DLD1 (cell line): ENCODE measurements around the gene MAD1L1.
"Not testable (repeated sequence)": the region's sequence is repeated elsewhere in the genome, so short reads cannot be mapped to it uniquely, and the experiment has no call there.

Source experiments
- in situ Hi-C: cut with HindIII; loops from 2 replicates; pipeline ENCODE4 v1.10.0; 2017; ENCODE audit warnings: low sequenced_read_pairs

MAD1L1 gene

DNA sequence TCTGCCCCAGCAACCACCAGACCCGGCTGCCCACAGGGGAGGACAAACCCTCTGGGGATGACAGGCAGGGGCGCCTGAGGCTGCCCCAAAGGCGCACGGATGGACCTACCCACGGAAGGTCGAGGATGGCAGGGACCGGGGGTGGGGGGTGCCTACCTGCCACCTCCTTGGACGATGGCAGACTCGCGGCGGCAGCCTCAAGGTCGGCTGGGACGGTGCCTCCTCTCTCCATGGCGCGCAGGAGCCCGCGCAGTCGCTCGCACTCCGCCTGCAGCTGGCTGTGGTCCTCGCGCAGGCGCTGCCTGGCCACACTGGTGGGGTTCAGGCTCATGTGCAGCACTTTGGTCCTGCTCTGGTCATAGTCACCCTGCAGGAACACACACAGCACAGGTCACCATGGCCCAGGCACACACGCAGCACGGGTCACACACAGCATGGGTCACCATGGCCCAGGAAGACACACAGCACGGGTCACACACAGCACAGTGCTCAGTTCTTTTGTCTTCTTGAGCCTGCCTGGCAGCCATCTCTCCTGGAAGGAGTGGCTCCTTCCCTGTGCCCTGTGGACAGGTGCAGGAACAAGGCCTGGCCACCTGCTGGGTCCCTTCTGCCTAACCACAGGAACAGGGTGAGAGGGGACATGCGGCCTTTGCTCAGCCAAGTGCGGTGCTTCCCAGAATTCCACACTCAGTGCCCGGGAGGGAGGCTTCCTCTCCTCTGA lies 296.1 kb downstream of the MAD1L1 start:
- in situ Hi-C loops, result no loop called here

DNA sequence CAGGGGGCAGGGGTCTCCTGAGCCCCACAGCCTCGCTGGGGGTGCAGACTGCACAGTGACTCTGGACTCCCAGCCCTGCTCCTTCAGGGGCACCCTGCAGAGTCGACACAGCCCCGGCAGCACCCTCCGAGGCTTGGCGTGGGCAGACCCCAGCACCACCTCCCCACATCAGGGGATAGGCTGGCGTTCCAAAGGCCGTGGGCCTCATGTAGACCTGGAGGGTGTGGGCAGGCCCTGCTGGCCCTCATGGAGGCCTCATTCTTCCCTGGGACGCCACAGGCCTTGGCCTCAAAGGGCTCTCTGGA lies 296.8 kb downstream of the MAD1L1 start:
- in situ Hi-C loops, result no loop called here

DNA sequence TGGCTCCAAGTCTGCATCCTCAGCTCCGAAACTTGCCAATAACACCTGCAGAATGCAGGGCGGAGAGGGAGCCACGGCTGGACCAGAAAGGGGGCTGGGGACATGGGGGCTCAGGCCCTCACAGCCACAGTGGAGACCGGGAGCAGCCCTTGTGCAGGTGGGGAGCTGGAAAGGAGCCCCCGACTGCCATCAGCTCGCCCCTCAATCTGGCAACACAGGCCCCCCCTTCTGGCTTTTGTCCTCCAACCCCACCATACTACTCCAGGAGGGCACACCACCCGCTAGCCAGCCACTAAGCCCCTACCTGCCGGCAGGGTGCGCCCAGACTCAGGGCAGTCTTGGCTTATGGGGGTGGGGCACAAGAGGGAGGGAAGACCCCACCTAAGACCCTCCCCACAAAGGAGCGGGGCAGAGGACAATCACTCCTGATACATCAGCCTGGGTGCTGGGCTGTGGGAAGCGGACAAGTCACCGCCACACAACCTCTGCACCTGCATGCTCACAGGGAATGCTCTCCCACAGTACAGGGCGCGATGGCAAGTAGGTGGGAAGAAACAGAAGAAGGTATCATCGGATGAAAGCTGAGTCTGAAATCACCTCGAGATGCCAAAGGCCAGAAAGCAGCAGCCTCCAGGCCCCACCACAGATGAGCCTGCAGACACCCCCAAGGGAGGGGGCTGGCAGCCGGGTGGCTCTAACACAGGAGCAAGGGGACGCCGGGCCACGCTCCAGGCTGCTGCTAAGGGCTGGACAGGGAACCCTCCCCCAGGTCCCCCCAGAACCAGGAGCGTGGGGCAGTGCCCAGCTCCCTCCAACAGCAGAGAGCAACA lies 297.4 kb downstream of the MAD1L1 start:
- in situ Hi-C loops, result no loop called here

DNA sequence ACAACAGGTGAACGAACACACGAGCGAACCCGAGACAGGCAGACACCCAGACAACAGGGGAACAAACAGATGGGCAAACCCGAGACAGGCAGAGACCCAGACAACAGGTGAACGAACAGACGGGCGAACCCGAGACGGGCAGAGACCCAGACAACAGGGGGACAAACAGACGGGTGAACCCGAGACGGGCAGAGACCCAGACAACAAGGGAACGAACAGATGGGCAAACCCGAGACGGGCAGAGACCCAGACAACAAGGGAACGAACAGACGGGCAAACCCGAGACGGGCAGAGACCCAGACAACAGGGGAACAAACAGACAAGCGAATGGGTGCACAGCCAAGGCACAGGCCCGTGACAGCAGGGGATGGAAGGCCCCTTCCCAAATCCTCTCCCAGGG lies 298.0 kb downstream of the MAD1L1 start:
- in situ Hi-C loops, result no loop called here

DNA sequence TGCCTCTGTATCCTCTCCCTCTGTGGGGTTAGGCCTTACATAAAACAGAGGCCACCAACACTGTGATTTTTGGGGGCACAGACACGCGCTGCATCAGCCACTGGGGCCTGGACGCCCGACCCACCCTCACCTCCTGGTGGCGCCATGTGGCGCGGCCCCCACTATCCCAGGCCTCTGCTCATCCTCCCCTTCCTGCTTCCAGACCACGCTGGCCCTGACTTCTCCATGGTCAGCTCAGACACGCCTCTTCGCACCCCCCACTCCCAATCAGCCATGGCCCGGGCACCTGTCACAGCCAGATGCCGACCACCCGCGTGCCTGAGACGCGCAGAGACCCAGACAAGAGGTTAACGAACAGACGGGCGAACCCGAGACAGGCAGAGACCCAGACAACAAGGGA lies 298.7 kb downstream of the MAD1L1 start:
- in situ Hi-C loops, result no loop called here

DNA sequence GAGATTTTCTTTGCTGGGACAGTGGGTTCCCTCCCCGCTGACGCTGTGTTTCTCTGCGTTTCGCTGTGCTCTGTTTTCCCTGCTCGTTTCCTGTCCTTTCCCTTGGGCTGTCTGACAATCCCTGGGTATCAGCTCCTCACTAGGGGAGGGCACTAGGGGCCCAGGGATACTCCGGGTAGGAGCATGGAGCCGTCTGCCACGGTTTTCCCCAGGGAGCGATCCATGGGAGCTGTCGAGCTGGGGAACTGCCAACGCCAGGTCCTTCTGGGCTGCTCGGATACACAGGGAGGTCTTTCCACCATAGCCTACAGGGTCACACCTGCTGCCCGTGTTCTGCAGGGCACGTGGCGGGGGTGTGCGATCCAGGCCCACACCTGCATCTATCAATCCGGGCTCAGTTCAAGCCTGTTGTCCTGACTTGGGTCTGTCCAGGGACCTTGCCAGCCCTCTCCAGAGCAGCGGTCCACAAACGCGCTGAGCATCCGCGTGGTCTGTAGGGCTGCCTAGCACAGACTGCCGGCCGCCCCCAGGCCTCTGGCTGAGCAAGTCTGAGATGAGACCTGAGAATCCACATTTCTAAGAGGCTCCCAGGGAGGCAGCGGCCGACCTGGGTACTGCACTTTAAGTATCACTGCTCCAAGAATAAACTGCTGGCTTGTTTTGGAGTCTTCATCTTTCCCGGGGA lies 299.5 kb downstream of the MAD1L1 start:
- in situ Hi-C loops, result no loop called here

DNA sequence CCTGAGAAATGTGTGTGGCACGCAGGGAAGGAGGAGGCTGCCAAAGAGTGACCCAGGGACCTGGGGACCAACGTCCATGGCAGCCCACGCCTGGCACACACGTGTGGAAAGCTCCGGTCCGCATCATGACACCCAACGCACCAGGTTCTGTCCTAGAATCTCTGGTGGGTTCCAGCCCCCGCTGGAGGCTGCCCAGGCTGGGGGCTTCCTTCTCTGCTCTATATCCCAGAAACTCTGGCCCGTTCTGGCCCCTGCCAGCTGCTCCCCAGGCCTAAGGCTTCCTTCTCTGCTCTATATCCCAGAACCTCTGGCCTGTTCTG lies 300.8 kb downstream of the MAD1L1 start:
- in situ Hi-C loops, result no loop called here

DNA sequence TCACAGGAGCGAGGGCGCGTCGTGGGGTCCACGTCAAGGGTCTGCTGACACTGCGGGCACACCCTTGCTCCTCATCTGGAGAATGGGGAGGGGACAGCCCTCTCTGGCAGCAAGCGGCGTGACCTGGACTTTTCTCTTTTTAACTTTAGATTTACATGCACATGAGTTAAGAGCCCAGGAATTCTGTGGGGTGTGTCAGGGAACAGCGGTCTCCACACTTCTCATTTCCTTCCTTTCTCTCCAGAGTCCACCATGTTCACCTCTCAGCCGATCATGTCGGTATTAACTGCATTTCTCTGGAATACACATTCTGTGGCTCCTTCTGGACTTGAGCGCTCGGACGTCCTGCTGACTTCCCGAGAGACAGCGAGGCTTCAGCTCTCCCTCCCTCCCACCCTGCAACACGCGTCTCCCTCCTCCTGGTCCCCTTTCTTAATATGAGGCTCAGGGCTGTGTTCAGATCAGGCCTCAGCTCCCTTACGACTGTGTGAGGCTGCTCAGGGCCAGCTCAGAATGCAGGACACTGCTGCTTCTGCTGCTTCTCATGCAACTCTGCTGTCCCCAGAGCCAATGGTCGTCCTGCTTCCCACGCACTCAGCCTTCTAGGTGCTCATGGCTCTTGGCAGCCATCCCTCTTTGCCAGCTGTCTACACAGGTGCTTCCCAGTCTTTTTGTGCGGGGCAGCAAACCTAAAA lies 301.3 kb downstream of the MAD1L1 start:
- in situ Hi-C loops, result no loop called here

DNA sequence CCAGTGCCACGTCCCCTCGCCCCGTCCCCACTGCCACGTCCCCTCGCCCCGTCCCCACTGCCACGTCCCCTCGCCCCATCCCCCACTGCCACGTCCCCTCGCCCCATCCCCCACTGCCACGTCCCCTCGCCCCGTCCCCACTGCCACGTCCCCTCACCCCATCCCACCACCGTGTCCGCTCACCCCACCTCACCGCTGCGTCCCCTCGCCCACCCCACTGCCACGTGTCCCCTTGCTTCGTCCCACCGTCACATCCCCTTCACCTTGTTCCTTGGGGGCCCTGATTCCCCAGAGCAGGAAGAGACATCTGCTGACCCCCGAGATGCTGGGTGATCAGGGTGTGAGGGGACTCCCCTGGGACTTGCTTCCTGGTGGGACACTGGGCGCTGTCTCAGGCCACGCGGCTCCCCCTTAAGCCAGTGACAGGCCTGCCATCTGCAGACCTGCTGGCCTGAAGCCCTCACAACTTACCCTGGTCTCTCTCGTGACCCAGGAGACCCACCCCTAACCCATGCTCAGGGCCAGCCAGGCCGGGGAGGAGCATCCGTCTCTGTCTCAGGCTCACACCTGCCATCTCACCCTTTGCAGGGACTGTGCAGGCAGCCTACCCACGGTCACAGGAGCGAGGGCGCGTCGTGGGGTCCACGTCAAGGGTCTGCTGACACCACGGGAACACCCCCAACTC lies 302.2 kb downstream of the MAD1L1 start:
- in situ Hi-C loops, result no loop called here

DNA sequence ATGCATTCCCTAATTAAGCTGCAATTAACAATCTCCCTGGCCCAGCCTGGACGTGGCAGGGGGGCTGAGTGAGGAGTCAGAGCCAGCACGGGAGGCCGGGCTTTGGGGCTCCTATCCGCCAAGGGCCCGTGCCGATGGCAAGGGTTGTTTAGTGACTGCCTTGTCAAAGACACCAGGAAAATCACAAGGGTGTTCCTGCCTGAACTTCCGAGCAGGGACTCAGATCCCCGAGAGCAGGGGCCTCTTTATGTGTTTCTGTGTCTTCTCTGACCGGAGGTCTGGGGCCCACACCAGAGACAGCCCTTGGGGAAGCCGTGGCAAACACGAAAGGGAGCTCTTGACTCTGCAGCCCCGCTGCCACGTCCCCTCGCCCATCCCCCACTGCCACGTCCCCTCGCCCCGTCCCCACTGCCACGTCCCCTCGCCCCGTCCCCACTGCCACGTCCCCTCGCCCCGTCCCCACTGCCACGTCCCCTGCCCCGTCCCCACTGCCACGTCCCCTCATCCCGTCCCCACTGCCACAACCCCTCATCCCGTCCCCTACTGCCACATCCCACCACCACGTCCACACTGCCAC lies 303.3 kb downstream of the MAD1L1 start:
- in situ Hi-C loops, result not testable (repeated sequence)

DNA sequence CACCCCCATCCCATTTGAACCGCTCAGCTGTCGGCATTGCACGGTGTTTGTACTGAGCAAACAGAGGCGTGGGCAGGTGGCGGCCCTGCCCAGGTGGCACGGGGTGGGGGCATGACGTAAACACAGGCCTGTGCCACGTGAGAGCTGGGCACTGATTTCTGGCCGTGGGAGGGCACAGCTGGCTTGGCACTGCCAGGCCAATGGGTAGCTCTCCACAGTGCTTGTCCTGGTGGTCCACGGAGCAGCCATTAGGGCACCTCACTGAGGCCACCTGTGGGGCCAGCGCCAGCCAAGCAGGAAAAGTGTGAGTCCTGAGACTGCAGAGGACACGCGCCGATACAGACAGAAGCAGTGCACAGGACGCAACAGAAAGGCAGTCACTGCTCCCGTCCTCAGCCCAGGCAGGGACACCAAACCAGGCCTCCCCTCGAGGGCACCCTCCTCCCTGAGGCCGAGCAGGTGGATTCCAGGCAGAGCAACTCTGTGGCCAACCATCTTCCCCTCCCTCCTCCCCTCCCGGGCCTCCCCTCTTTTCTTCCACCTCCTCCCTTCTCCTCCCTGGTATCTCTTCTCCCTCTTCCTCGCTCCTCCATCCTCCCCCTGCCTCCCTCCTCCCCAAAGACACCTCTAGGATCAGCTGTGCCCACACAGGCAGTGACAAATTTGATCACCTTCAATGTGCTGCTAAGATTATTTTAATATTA lies 303.9 kb downstream of the MAD1L1 start:
- in situ Hi-C loops, result no loop called here

DNA sequence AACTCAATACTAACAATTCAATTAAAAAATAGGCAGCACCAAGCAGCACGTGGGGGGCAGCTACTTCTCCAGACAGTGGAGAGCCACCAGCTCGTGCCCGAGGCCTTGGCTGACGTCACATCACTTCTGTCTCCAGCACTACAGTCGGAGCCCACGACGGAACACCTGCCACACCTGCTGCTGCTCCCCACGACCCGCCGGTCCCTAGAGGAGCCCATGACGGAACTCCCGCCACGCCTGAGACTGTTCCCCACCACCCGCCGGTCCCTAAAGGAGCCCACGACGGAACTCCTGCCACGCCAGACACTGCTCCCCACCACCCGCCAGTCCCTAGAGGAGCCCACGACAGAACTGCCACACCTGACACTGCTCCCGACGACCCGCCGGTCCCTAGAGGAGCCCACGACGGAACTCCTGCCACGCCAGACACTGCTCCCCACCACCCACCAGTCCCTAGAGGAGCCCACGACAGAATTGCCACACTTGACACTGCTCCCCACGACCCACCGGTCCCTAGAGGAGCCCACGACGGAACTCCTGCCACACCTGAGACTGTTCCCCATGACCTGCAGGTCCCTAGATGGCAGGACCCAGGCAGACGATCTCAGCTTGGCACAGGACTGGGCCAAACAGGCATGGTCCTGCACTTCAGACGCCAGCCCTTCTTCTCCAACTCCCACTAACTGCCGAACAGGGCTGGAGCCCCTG lies 304.7 kb downstream of the MAD1L1 start:
- in situ Hi-C loops, result no loop called here

DNA sequence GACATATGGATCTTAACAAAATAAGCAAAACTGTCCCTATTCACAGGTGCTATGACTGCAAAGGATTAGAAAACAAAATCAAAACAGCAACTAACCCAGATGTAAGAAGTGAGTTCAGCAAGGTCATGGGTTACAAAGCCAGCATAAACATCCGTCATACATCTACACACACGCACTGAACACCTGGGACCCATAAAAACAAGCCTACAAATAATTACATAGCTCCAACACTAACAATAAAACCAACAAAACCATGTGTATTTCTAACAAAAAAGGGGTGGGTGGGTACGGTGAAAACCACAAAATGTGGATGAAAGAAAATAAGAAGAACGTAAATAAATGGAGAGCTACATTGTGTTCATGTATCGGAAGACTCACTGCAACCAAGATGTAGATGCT lies 305.8 kb downstream of the MAD1L1 start:
- in situ Hi-C loops, result no loop called here

DNA sequence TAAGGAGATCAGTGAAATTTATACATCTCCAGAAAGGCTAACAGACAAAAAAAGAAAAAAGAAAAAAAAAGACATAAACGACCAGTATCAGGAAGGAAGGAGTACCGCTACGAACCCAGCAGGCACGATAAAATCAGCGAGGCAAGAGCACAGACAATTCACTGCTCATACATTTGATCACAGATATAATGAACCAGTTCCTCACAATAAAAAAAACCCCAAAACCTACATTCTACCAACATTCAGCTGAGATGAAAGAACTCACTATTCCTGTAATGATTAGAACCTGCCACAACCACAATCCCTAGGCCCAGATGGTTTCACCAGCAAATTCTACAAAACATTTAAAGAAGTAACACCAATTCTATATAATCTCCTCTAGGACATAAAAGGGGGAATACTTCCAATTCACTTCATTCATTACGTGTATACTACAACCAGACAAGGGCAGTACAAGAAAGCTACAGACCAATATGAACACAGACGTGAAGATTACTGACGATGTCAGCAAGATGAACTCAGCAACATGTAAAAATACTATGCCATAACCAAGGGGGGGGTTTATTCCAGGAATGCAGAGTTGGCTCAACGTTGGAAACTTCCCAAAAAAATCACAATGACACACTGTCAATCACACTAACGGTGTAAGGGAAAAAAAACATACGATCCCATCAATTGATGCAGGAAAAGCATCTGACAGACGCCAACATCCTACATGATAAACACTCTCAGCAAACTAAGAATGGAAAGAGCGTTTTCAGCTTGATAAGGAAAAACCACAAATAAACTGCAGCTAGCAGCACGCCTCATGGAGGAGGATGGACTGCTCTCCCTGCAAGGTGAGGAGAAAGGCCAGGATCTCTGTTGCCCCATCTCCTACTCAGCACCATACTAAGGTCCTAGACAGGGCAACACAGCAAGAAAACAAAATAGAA lies 306.5 kb downstream of the MAD1L1 start:
- in situ Hi-C loops, result no loop called here

DNA sequence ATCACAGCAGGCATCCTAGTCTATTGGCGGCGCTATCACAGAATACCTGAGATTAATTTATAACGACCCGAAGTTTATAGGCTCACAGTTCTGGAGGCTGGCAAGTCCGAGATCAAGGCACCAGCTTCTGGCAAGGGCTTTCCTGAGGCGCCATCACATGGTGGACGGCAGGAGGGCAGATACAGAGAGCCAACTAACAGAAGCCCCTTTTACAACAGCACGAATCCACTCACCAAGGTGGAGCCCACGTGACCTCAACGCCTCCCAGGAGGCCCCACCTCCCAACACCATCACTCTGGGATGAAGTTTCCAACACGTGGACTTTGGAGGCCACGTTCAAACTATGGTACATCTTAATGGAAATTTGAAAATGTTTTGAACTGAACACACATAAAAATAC lies 307.4 kb downstream of the MAD1L1 start:
- in situ Hi-C loops, result no loop called here

DNA sequence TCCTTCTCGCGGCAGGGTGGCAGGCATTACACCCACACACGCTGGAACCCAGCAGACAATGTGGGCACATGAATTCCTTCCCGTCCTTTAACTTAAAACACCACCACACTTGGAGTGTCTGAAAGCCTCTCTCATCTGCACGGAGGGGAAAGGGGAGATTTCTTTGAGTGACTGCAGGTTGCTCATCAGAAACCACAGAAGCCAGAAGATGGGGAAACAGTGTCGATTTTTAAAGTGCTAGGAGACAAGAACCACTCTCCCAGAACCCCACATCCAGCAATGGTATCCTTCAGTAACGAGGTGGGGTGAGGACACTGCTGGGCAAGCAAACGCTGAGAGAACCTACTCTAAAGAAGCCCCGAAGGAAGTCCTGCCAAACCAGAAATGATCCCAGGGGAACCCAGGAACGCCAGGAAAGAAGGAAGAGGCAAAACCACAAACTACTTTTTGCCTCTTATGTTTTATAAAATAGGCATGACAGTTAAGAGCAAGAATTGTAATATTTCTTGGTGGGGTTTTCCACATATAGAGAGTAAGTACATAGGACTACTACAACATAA lies 308.4 kb downstream of the MAD1L1 start:
- in situ Hi-C loops, result no loop called here

DNA sequence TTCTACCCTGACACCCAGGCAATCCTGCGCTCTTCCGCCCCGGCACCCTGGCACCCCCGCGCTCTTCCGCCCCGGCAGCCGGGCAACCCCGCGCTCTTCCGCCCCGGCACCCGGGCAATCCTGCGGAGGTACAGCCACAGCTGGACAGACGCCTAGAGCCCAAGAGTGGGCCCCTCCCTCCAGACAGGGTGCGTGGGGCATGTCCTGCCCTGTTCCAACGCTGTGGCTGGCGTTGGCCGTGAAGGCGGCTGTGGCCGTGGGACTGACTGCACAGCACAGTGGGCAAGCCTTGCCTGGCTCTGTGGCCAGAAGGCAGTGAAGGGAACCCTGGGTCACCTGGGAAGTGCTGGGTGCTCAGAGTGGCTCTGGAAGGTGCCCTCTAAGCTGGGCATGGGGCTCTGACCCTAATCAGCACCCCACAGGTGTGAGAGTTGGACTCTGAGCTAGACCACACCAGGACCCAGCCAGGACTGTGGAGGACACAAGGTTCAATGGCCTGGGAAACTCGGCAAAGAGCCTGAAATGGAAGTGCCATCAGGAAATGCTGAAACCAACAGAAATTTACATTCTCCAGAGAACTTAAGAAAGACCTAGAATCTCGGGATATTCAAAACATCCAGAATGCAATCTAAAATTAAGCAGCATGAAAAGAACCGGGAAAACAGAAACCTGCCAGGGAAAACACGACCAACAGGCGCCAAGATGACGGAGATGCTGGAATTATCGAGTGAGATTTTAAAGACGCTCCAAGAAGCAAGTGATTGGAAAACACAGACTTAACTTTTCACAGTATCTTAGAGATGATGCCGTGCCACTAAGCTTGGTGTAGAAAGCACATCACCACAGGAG lies 309.1 kb downstream of the MAD1L1 start:
- in situ Hi-C loops, result no loop called here
